ENCODE data around the gene COL15A1.

- TF ChIP-seq CTCF (IDR thresholded peaks at IDR 0.05 in 8 of 11, conservative IDR thresholded peaks at IDR 0.05 in 3 of 11), result no peak
- no peak for TF ChIP-seq POLR2AphosphoS5 (IDR thresholded peaks at IDR 0.05)
- no peak for TF ChIP-seq POLR2A (IDR thresholded peaks at IDR 0.05)
These were observed 94.7 kb downstream of the COL15A1 start for GRCh38 chr9:99038484-99038820.

Measured in spleen (tissue), 7 donors.